GM12878 (cell line): ENCODE data around the gene TUBB1. TPM values are rescaled to one million over a fixed set of nuclear protein-coding genes. Genes with fewer than 3 reads are reported as not detected.

Source experiments
- BMI1 ChIP-seq: fragments of 450-650 bp; IDR thresholded peaks from 2 replicates; pipeline ENCODE4 v1.6.1; 2016; ENCODE audit warnings: mild to moderate bottlenecking, moderate library complexity, borderline replicate concordance
- CBFB ChIP-seq: IDR thresholded peaks from 2 replicates; pipeline ENCODE4 v1.6.1; 2016; ENCODE audit warnings: antibody characterized with exemption, low read depth
- EP300 ChIP-seq, 2 experiments: fragments of 150-350 bp in 1 of 2; IDR thresholded peaks; 2 replicates each; pipeline ENCODE4 v1.6.1; 2011 to 2012; ENCODE audit warnings: low read depth in 2 of 2, low read length in 2 of 2, borderline replicate concordance in 1 of 2, improper control_type of control experiment in 1 of 2, inconsistent platforms in 1 of 2; ENCODE audit not compliant: control insufficient read depth in 1 of 2
- FOXM1 ChIP-seq: IDR thresholded peaks from 2 replicates; pipeline ENCODE4 v1.6.1; 2012; ENCODE audit warnings: low read depth, mild to moderate bottlenecking, inconsistent platforms, low read length, moderate library complexity
- HCFC1 ChIP-seq: fragments of 150-350 bp; IDR thresholded peaks from 2 replicates; pipeline ENCODE4 v1.6.1; 2014; ENCODE audit warnings: low read length
- HDAC6 ChIP-seq: fragments of 200-600 bp; sonication (generic); IDR thresholded peaks from one replicate; pipeline ENCODE4 v1.8.0; 2017; ENCODE audit warnings: antibody characterized with exemption; ENCODE audit not compliant: unreplicated experiment
- HDGF ChIP-seq: fragments of 450-650 bp; IDR thresholded peaks from 2 replicates; pipeline ENCODE4 v1.6.1; 2016; ENCODE audit warnings: antibody characterized with exemption
- KAT2A ChIP-seq: conservative IDR thresholded peaks from 2 replicates; pipeline ENCODE4 v1.6.1; 2011; ENCODE audit warnings: low read depth, low read length; ENCODE audit not compliant: control insufficient read depth
- NFIC ChIP-seq: IDR thresholded peaks from 2 replicates; pipeline ENCODE4 v1.6.1; 2012; ENCODE audit warnings: low read depth, mild to moderate bottlenecking, inconsistent platforms, low read length, moderate library complexity
- NR2F1 ChIP-seq: fragments of 450-650 bp; conservative IDR thresholded peaks from 2 replicates; pipeline ENCODE4 v1.6.1; 2017; ENCODE audit warnings: mild to moderate bottlenecking
- RAD51 ChIP-seq: fragments of 450-650 bp; IDR thresholded peaks from 2 replicates; pipeline ENCODE4 v1.6.1; 2016; ENCODE audit warnings: moderate library complexity, mild to moderate bottlenecking, inconsistent platforms
- SREBF2 ChIP-seq: IDR thresholded peaks from 2 replicates; pipeline ENCODE4 v1.6.1; 2012; ENCODE audit warnings: mild to moderate bottlenecking, low read length
- TAF1 ChIP-seq: IDR thresholded peaks from 2 replicates; pipeline ENCODE4 v1.6.1; 2011; ENCODE audit warnings: mild to moderate bottlenecking, low read depth, low read length, borderline replicate concordance
- TARDBP ChIP-seq: IDR thresholded peaks from 2 replicates; pipeline ENCODE4 v1.6.1; 2016; ENCODE audit warnings: borderline replicate concordance
- TCF12 ChIP-seq: IDR thresholded peaks from 2 replicates; pipeline ENCODE4 v1.6.1; 2011; ENCODE audit warnings: low read depth, mild to moderate bottlenecking, low read length
- TCF3 ChIP-seq: IDR thresholded peaks from 2 replicates; pipeline ENCODE4 v1.6.1; 2012; ENCODE audit warnings: low read depth, mild to moderate bottlenecking, low read length, borderline replicate concordance; ENCODE audit not compliant: insufficient read depth
- ZBED1 ChIP-seq: IDR thresholded peaks from 2 replicates; pipeline ENCODE4 v1.6.1; 2016; ENCODE audit warnings: borderline replicate concordance
- polyA plus RNA-seq, 11 experiments: library from polyadenylated mRNA; depleted of rRNA in 4 of 11; unstranded in 6 of 11; stranded (reverse) in 5 of 11; fragments of >200 nt; fragmentation: Nextera tagmentation in 4 of 11; fragmentation: Illumina TruSeq in 1 of 11; extraction: Ambion mirVana in 4 of 11; extraction: Trizol in 1 of 11; gene quantifications; 1 replicate in 1 of 11; 2 replicates in 10 of 11; pipeline versions ENCODE4 v1.2.1 to v1.2.3, GENCODE V29; 2011 to 2016; ENCODE audit warnings: inconsistent platforms in 2 of 11, missing spikeins in 2 of 11, low read depth in 1 of 11
- total RNA-seq, 4 experiments: library from RNA; depleted of rRNA in 3 of 4; stranded (reverse); fragments of >200 nt in 3 of 4; fragmentation: Illumina TruSeq in 1 of 4; extraction: Trizol in 1 of 4; gene quantifications; 2 replicates each; pipeline versions ENCODE4 v1.2.1 to v1.2.3, GENCODE V29; 2013 to 2021
- TF ChIP-seq, protein P1 (sequence below): IDR thresholded peaks from 2 replicates; pipeline ENCODE4 v1.6.1; 2012; ENCODE audit warnings: mild to moderate bottlenecking, low read depth, low read length
- TF ChIP-seq, protein P2 (sequence below): IDR thresholded peaks from 2 replicates; pipeline ENCODE4 v1.6.1; 2011; ENCODE audit warnings: borderline replicate concordance, low read depth, mild to moderate bottlenecking, moderate library complexity, mixed read lengths, low read length; ENCODE audit not compliant: insufficient read depth; ENCODE audit errors: extremely low read length
- TF ChIP-seq, protein P3 (sequence below): fragments of 450-650 bp; formaldehyde crosslinking; IDR thresholded peaks from 2 replicates; pipeline ENCODE4 v1.4.0; 2022; ENCODE audit warnings: mild to moderate bottlenecking, moderate library complexity
- TF ChIP-seq, protein P4 (sequence below): fragments of 450-650 bp; conservative IDR thresholded peaks from 2 replicates; pipeline ENCODE4 v1.6.1; 2017; ENCODE audit warnings: mild to moderate bottlenecking, moderate library complexity

The TUBB1 gene
- total and polyA plus RNA-seq, 10 of the 15 experiments (the other 5 are each of a cell fraction or from before 2014, with no cell fraction given): 0.02 to 0.20 (median 0.06) TPM; not detected in 3

DNA sequence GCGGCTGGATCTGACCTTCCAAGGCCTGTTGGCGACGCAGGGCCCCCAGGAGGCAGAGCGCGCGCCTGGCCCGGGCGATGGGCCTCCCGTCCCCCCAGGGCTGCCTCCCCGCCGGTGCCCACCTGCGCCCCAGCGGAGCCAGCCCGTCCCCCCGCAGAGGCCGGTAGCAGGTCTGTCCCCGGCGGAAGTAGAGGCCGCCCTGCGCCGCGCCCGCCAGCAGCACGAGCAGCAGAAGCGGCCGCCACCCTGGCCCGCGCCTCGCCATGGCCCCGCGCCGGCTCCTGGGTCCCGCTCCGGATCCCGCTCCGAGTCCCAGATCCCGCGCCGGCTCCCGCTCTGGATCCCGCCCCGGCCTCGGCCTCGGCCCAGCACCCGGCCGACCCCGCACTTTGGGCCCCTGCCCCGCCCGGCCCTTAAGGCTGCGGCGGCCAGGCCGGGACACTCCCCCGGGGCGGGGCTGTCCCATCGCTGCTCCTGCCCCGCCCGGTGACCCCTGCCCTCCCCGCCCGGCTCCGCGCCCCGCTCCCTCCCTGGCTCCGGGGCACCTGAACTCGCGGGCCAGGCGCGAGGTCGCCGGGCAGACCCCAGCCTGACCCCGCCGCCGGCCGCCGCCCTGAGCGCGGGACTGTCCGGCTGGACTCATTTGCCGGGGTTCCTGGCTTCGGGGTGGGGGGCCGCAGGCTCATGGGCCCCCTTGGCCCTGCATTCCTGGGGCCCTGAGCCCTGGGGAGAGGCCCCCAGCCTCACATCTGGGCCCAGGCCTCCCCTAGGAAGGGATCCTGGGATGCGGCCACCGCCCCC is 12.2 kb upstream of the TUBB1 start, which contains the start of gene CTSZ (continued):
- TF ChIP-seq, protein P1, sequence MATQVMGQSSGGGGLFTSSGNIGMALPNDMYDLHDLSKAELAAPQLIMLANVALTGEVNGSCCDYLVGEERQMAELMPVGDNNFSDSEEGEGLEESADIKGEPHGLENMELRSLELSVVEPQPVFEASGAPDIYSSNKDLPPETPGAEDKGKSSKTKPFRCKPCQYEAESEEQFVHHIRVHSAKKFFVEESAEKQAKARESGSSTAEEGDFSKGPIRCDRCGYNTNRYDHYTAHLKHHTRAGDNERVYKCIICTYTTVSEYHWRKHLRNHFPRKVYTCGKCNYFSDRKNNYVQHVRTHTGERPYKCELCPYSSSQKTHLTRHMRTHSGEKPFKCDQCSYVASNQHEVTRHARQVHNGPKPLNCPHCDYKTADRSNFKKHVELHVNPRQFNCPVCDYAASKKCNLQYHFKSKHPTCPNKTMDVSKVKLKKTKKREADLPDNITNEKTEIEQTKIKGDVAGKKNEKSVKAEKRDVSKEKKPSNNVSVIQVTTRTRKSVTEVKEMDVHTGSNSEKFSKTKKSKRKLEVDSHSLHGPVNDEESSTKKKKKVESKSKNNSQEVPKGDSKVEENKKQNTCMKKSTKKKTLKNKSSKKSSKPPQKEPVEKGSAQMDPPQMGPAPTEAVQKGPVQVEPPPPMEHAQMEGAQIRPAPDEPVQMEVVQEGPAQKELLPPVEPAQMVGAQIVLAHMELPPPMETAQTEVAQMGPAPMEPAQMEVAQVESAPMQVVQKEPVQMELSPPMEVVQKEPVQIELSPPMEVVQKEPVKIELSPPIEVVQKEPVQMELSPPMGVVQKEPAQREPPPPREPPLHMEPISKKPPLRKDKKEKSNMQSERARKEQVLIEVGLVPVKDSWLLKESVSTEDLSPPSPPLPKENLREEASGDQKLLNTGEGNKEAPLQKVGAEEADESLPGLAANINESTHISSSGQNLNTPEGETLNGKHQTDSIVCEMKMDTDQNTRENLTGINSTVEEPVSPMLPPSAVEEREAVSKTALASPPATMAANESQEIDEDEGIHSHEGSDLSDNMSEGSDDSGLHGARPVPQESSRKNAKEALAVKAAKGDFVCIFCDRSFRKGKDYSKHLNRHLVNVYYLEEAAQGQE: no peak
- TF ChIP-seq NR2F1: peak; percentile 96
- TF ChIP-seq CBFB: no peak
- no peak for TF ChIP-seq TARDBP
- no peak for TF ChIP-seq HDAC6
- TF ChIP-seq TCF12: no peak
- TF ChIP-seq NFIC: no peak
- no peak for TF ChIP-seq RAD51
- no peak for TF ChIP-seq SREBF2
- no peak for TF ChIP-seq HDGF
- TF ChIP-seq, protein P2, sequence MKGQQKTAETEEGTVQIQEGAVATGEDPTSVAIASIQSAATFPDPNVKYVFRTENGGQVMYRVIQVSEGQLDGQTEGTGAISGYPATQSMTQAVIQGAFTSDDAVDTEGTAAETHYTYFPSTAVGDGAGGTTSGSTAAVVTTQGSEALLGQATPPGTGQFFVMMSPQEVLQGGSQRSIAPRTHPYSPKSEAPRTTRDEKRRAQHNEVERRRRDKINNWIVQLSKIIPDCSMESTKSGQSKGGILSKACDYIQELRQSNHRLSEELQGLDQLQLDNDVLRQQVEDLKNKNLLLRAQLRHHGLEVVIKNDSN: no peak
- TF ChIP-seq HCFC1: no peak
- TF ChIP-seq, protein P3, sequence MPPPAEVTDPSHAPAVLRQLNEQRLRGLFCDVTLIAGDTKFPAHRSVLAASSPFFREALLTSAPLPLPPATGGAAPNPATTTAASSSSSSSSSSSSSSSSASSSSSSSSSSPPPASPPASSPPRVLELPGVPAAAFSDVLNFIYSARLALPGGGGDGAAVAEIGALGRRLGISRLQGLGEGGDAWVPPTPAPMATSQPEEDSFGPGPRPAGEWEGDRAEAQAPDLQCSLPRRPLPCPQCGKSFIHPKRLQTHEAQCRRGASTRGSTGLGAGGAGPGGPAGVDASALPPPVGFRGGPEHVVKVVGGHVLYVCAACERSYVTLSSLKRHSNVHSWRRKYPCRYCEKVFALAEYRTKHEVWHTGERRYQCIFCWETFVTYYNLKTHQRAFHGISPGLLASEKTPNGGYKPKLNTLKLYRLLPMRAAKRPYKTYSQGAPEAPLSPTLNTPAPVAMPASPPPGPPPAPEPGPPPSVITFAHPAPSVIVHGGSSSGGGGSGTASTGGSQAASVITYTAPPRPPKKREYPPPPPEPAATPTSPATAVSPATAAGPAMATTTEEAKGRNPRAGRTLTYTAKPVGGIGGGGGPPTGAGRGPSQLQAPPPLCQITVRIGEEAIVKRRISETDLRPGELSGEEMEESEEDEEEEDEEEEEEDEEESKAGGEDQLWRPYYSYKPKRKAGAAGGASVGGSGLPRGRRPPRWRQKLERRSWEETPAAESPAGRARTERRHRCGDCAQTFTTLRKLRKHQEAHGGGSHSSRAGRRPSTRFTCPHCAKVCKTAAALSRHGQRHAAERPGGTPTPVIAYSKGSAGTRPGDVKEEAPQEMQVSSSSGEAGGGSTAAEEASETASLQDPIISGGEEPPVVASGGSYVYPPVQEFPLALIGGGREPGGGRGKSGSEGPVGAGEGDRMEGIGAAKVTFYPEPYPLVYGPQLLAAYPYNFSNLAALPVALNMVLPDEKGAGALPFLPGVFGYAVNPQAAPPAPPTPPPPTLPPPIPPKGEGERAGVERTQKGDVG: no peak
- TF ChIP-seq, protein P4, sequence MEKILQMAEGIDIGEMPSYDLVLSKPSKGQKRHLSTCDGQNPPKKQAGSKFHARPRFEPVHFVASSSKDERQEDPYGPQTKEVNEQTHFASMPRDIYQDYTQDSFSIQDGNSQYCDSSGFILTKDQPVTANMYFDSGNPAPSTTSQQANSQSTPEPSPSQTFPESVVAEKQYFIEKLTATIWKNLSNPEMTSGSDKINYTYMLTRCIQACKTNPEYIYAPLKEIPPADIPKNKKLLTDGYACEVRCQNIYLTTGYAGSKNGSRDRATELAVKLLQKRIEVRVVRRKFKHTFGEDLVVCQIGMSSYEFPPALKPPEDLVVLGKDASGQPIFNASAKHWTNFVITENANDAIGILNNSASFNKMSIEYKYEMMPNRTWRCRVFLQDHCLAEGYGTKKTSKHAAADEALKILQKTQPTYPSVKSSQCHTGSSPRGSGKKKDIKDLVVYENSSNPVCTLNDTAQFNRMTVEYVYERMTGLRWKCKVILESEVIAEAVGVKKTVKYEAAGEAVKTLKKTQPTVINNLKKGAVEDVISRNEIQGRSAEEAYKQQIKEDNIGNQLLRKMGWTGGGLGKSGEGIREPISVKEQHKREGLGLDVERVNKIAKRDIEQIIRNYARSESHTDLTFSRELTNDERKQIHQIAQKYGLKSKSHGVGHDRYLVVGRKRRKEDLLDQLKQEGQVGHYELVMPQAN: peak; percentile 58
- no peak; the same call in 1 of the 2 replicates for TF ChIP-seq TCF3
- TF ChIP-seq ZBED1: no peak
- no peak for TF ChIP-seq KAT2A
- TF ChIP-seq TAF1: peak; percentile 57; the same call in 1 of the 2 replicates
- TF ChIP-seq FOXM1: no peak
- no peak for TF ChIP-seq BMI1
- no peak for TF ChIP-seq EP300 (IDR thresholded peaks at IDR 0.05; ENCODE audit: borderline replicate concordance in 1 of 2, control insufficient read depth in 1 of 2, low read depth in 2 of 2, low read length in 2 of 2)
